HepG2 (cell line): ENCODE measurements around the gene DUS1L. TPM values are rescaled to one million over a fixed set of nuclear protein-coding genes. Genes with fewer than 3 reads are reported as not detected.
A peak's percentile ranks its signal among the peaks of the same experiment; 100 is the strongest.

Experiments used
- CEBPB ChIP-seq: IDR thresholded peaks from 2 replicates; pipeline ENCODE4 v1.6.1; 2011; ENCODE audit warnings: low read depth, low read length, improper control_type of control experiment, borderline replicate concordance
- FOXA3 ChIP-seq: IDR thresholded peaks from 2 replicates; pipeline ENCODE4 v1.6.1; 2016; ENCODE audit warnings: missing genetic modification reagents, missing compliant biosample characterization
- HNRNPL ChIP-seq: fragments of 200-400 bp; formaldehyde crosslinking; IDR thresholded peaks from 2 replicates; pipeline ENCODE4 v1.6.1; 2017; ENCODE audit warnings: mild to moderate bottlenecking, low read depth, low read length
- HOMEZ ChIP-seq: IDR thresholded peaks from 2 replicates; pipeline ENCODE4 v1.6.1; 2016; ENCODE audit warnings: low read depth
- LCORL ChIP-seq, 2 experiments: fragments of 450-650 bp in 1 of 2; sonication (generic) in 1 of 2; formaldehyde crosslinking in 1 of 2; IDR thresholded peaks; 2 replicates each; pipeline versions ENCODE4 v1.5.0 to v1.6.1; 2017 to 2020; ENCODE audit warnings: antibody characterized with exemption in 1 of 2, missing genetic modification reagents in 1 of 2
- PRMT3 ChIP-seq: sonication (generic); formaldehyde crosslinking; IDR thresholded peaks from 2 replicates; pipeline ENCODE4 v1.8.1; 2022; ENCODE audit warnings: low read depth, mild to moderate bottlenecking, moderate library complexity, missing genetic modification reagents, borderline replicate concordance
- SIN3A ChIP-seq: IDR thresholded peaks from 2 replicates; pipeline ENCODE4 v1.6.1; 2011; ENCODE audit warnings: low read depth, mild to moderate bottlenecking, control low read depth, low read length, borderline replicate concordance
- THAP9 ChIP-seq: sonication (generic); formaldehyde crosslinking; IDR thresholded peaks from 2 replicates; pipeline ENCODE4; 2020; ENCODE audit warnings: missing genetic modification reagents, mild to moderate bottlenecking, borderline replicate concordance
- YY1 ChIP-seq: IDR thresholded peaks from 2 replicates; pipeline ENCODE4 v1.6.1; 2011; ENCODE audit warnings: low read length, low read depth, moderate library complexity, mild to moderate bottlenecking; ENCODE audit not compliant: insufficient read depth, insufficient replicate concordance
- ZNF768 ChIP-seq: sonication (generic); formaldehyde crosslinking; IDR thresholded peaks from 2 replicates; pipeline ENCODE4 v1.4.0; 2020; ENCODE audit warnings: missing genetic modification reagents
- ZSCAN31 ChIP-seq: sonication (generic); formaldehyde crosslinking; IDR thresholded peaks from 2 replicates; pipeline ENCODE4 v1.5.0; 2020; ENCODE audit warnings: low read depth, mild to moderate bottlenecking, missing genetic modification reagents
- ZSCAN9 ChIP-seq: IDR thresholded peaks from 2 replicates; pipeline ENCODE4 v1.6.1; 2016; ENCODE audit warnings: borderline replicate concordance
- polyA plus RNA-seq, 8 experiments: library from polyadenylated mRNA; depleted of rRNA in 3 of 8; stranded (reverse) in 7 of 8; unstranded in 1 of 8; fragments of >200 nt; fragmentation: Illumina TruSeq in 4 of 8; extraction: Trizol in 4 of 8; gene quantifications; 2 replicates each; pipeline versions ENCODE4 v1.2.1 to v1.2.3, GENCODE V29; 2011 to 2016; ENCODE audit warnings: low read depth in 4 of 8, missing spikeins in 1 of 8, mixed read lengths in 1 of 8; ENCODE audit not compliant: insufficient read depth in 1 of 8
- total RNA-seq, 5 experiments: library from RNA; depleted of rRNA; stranded (reverse); fragments of >200 nt; fragmentation: Illumina TruSeq; extraction: Trizol; gene quantifications; 2 replicates each; pipeline ENCODE4 v1.2.3, GENCODE V29; 2016; ENCODE audit warnings: low read depth in 1 of 5
- TF ChIP-seq, protein P1 (sequence below): sonication (generic); formaldehyde crosslinking; IDR thresholded peaks from 2 replicates; pipeline ENCODE4 v1.8.0; 2022; ENCODE audit warnings: mild to moderate bottlenecking, missing genetic modification reagents
- TF ChIP-seq, protein P2 (sequence below): sonication (generic); formaldehyde crosslinking; IDR thresholded peaks from 2 replicates; pipeline ENCODE4 v1.8.0; 2022; ENCODE audit warnings: mild to moderate bottlenecking, missing genetic modification reagents, moderate library complexity
- TF ChIP-seq, protein P3 (sequence below): sonication (generic); formaldehyde crosslinking; IDR thresholded peaks from 2 replicates; pipeline ENCODE4 v1.8.0; 2022; ENCODE audit warnings: low read depth, missing genetic modification reagents
- TF ChIP-seq, protein P4 (sequence below): sonication (generic); formaldehyde crosslinking; IDR thresholded peaks from 2 replicates; pipeline ENCODE4 v1.5.0; 2020; ENCODE audit warnings: missing genetic modification reagents, mild to moderate bottlenecking, borderline replicate concordance

DUS1L gene
- total and polyA plus RNA-seq, 2 of the 13 experiments (the other 11 are each of a cell fraction or from before 2014, with no cell fraction given) = 81.0 to 109 TPM

DNA sequence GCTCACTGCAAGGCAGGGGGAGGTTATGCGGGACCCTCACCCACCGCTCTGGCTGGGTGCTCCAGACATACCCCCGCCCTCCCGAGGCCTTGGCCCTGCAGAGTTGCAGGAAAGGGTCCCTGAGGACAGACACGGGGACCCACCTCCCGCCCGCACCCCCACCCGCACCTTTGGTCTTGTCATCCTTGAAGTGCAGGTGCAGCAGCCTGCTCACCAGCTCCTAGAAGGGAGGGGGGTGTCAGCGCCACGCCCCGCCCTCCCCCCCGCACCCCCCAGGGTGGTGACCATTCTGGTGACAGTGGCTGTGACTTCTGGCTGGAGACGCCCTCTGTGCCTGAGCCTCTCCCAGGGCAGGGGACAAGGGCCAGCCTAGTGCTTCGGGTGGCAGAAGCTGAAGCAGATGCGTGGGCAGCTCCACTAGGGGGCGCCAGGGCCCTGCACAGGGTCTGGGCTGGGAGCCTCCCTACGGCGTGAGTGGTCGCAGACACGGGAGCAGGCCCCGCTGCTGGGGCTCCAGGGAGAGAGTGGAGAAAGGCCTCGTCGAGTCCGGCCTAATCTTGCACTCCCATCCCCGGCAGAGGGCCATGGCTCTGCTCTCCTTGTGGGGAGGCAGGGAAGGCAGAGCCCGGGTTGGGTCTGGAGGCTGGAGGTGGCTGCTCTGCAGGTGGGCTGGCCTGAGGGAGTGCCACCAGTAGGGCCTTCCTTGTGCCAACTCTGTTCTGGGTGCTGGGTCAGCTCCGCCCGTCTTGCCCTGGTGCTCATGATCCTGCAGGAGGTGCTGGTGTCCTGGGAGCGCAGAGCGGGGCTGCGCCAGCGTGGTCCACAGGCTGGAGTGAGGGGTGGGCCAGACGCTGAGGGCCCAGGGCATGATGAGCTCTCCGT lies 45.7 kb downstream of the DUS1L start (continued):
- peak; percentile 30 for TF ChIP-seq YY1
- TF ChIP-seq, protein P1, sequence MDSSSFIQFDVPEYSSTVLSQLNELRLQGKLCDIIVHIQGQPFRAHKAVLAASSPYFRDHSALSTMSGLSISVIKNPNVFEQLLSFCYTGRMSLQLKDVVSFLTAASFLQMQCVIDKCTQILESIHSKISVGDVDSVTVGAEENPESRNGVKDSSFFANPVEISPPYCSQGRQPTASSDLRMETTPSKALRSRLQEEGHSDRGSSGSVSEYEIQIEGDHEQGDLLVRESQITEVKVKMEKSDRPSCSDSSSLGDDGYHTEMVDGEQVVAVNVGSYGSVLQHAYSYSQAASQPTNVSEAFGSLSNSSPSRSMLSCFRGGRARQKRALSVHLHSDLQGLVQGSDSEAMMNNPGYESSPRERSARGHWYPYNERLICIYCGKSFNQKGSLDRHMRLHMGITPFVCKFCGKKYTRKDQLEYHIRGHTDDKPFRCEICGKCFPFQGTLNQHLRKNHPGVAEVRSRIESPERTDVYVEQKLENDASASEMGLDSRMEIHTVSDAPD = no peak
- TF ChIP-seq, protein P2, sequence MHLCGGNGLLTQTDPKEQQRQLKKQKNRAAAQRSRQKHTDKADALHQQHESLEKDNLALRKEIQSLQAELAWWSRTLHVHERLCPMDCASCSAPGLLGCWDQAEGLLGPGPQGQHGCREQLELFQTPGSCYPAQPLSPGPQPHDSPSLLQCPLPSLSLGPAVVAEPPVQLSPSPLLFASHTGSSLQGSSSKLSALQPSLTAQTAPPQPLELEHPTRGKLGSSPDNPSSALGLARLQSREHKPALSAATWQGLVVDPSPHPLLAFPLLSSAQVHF (CRISPR knock-in tag) = no peak; the same call in 1 of the 2 replicates
- peak; percentile 100 for TF ChIP-seq HNRNPL
- TF ChIP-seq CEBPB = no peak
- no peak for TF ChIP-seq LCORL (IDR thresholded peaks at IDR 0.05)
- TF ChIP-seq LCORL (CRISPR knock-in tag; IDR thresholded peaks at IDR 0.05) = 0 out of 2 replicates have a peak, but pooled peaks have one; percentile 42
- TF ChIP-seq PRMT3 = 0 out of 2 replicates have a peak, but pooled peaks have one; percentile 12
- peak; percentile 75; the same call in 1 of the 2 replicates for TF ChIP-seq ZSCAN31 (CRISPR knock-in tag)
- TF ChIP-seq SIN3A = 0 out of 2 replicates have a peak, but pooled peaks have one; percentile 17
- 0 out of 2 replicates have a peak, but pooled peaks have one; percentile 8 for TF ChIP-seq HOMEZ (CRISPR knock-in tag)
- 0 out of 2 replicates have a peak, but pooled peaks have one; percentile 39 for TF ChIP-seq FOXA3 (CRISPR knock-in tag)
- TF ChIP-seq ZSCAN9 (CRISPR knock-in tag) = peak; percentile 32; the same call in 1 of the 2 replicates
- TF ChIP-seq, protein P3, sequence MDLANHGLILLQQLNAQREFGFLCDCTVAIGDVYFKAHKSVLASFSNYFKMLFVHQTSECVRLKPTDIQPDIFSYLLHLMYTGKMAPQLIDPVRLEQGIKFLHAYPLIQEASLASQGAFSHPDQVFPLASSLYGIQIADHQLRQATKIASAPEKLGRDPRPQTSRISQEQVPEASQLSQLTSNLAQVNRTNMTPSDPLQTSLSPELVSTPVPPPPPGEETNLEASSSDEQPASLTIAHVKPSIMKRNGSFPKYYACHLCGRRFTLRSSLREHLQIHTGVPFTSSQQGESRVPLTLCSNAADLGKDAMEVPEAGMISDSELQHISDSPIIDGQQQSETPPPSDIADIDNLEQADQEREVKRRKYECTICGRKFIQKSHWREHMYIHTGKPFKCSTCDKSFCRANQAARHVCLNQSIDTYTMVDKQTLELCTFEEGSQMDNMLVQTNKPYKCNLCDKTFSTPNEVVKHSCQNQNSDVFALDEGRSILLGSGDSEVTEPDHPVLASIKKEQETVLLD (CRISPR knock-in tag) = 0 out of 2 replicates have a peak, but pooled peaks have one; percentile 12
- 0 out of 2 replicates have a peak, but pooled peaks have one; percentile 20 for TF ChIP-seq ZNF768 (CRISPR knock-in tag)
- TF ChIP-seq, protein P4, sequence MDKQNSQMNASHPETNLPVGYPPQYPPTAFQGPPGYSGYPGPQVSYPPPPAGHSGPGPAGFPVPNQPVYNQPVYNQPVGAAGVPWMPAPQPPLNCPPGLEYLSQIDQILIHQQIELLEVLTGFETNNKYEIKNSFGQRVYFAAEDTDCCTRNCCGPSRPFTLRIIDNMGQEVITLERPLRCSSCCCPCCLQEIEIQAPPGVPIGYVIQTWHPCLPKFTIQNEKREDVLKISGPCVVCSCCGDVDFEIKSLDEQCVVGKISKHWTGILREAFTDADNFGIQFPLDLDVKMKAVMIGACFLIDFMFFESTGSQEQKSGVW (CRISPR knock-in tag) = no peak
- 0 out of 2 replicates have a peak, but pooled peaks have one; percentile 7 for TF ChIP-seq THAP9 (CRISPR knock-in tag)
